Right lobe of liver (tissue), 6 donors: ENCODE results near the gene KRT39. TPM values are rescaled to one million over a fixed set of nuclear protein-coding genes. Genes with fewer than 3 reads are reported as not detected.
A peak's percentile ranks its signal among the peaks of the same experiment; 100 is the strongest.

Source experiments
- ATAC-seq, 4 donors: fragments of 200-7000 bp; cut with Tn5 transposase; one replicate each; pipeline ENCODE4 v1.9.1; 2020; ENCODE audit warnings: mild to moderate bottlenecking in 4 of 4, moderate library complexity in 4 of 4
- DNase-seq, 3 donors: peaks; one replicate each; pipeline ENCODE4 v3.0.0-alpha.2; 2020
- H3K27ac ChIP-seq, 3 donors: fragments of 200-600 bp; one replicate each; pipeline ENCODE4 v1.8.0; 2022
- H3K27me3 ChIP-seq, 2 donors: fragments of 200-600 bp; one replicate each; pipeline ENCODE4 v1.8.0; 2022
- H3K36me3 ChIP-seq, 4 donors: fragments of 200-600 bp; sonication (generic) in 1 of 4; one replicate each; pipeline versions ENCODE4 v1.5.1 to v1.8.0; 2017 to 2022; ENCODE audit warnings: control low read depth in 1 of 4
- H3K4me1 ChIP-seq, 4 donors: fragments of 200-600 bp; sonication (generic) in 1 of 4; one replicate each; pipeline versions ENCODE4 v1.5.1 to v1.8.0; 2017 to 2022; ENCODE audit warnings: control low read depth in 1 of 4
- H3K4me3 ChIP-seq, 3 donors: fragments of 200-600 bp; one replicate each; pipeline ENCODE4 v1.8.0; 2022
- H3K9me3 ChIP-seq, 4 donors: fragments of 200-600 bp; sonication (generic) in 1 of 4; one replicate each; pipeline versions ENCODE4 v1.5.1 to v1.8.0; 2017 to 2022; ENCODE audit warnings: control low read depth in 1 of 4
- POLR2A ChIP-seq: fragments of 450-650 bp; IDR thresholded peaks from one replicate; pipeline ENCODE4 v1.6.1; 2017; ENCODE audit warnings: antibody characterized with exemption, mild to moderate bottlenecking
- WGBS: methylation state at CpG from one replicate; pipeline ENCODE4 v1.1.6; 2018; ENCODE audit warnings: low coverage, low lambda C conversion rate; ENCODE audit not compliant: insufficient coverage; ENCODE audit errors: missing lambda C conversion rate; 5-methylcytosine and 5-hydroxymethylcytosine counted together
- intact Hi-C, 2 donors: fragments of 100-400 bp; cut with DNase I; formaldehyde crosslinking; loops; one replicate each; pipeline versions ENCODE4 v1.11.2 to v1.14.1; 2022
- total RNA-seq, 6 experiments: library from RNA; depleted of rRNA in 2 of 6; stranded (reverse); fragments of >200 nt in 2 of 6; fragmentation: NEBNext Ultra II Directional in 3 of 6; extraction: Animal tissue kit (Norgen Biotek cat#: 25700) in 3 of 6; gene quantifications; one replicate each; pipeline versions ENCODE4 v1.1.0 to v1.2.4, GENCODE V29; 2016 to 2023
- TF ChIP-seq, protein P1 (sequence below), 4 donors: fragments of 200-600 bp in 3 of 4; fragments of 450-650 bp in 1 of 4; IDR thresholded peaks; one replicate each; pipeline versions ENCODE4 v1.5.1 to v1.8.0; 2016 to 2022; ENCODE audit warnings: antibody characterized with exemption in 4 of 4, mild to moderate bottlenecking in 2 of 4
- donor health status: DM: no; HTN: yes; CAD: no.
- donor health status: DM: no; HTN: no; CAD: no.
- donor health status: DM: no; HTN: no; CAD: no.
- donor health status: DM: no; HTN: yes; CAD: no.
- donor health status: DM: no; HTN: yes; CAD: no.

The KRT39 gene
- total RNA-seq, 6 experiments from 2014 or later = not detected

GRCh38 chr17:40916366-40916765 is 50.4 kb downstream of the KRT39 start:
- DNase-seq = no peak
- intact Hi-C loops = loop anchor here in 1 of 2 donors (10.0 kb wide), 1 partner anchor 738 kb away; no protein-coding TSS in a partner anchor
- H3K9me3 ChIP-seq = no peaks in the 10 kb centered on the region
- no peaks in the 10 kb centered on the region for H3K4me1 ChIP-seq
- TF ChIP-seq POLR2A = no peak
- TF ChIP-seq, protein P1, sequence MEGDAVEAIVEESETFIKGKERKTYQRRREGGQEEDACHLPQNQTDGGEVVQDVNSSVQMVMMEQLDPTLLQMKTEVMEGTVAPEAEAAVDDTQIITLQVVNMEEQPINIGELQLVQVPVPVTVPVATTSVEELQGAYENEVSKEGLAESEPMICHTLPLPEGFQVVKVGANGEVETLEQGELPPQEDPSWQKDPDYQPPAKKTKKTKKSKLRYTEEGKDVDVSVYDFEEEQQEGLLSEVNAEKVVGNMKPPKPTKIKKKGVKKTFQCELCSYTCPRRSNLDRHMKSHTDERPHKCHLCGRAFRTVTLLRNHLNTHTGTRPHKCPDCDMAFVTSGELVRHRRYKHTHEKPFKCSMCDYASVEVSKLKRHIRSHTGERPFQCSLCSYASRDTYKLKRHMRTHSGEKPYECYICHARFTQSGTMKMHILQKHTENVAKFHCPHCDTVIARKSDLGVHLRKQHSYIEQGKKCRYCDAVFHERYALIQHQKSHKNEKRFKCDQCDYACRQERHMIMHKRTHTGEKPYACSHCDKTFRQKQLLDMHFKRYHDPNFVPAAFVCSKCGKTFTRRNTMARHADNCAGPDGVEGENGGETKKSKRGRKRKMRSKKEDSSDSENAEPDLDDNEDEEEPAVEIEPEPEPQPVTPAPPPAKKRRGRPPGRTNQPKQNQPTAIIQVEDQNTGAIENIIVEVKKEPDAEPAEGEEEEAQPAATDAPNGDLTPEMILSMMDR (IDR thresholded peaks at IDR 0.05) = no peak
- H3K36me3 ChIP-seq = no peaks in the 10 kb centered on the region
- H3K4me3 ChIP-seq = no peak overlapping the region
- ATAC-seq = no peak
- WGBS = 88% methylated on average over 1 of the region's 1 CpG
- no peaks in the 10 kb centered on the region for H3K27me3 ChIP-seq
- no peak overlapping the region for H3K27ac ChIP-seq

GRCh38 chr17:40915721-40916256 is 51.0 kb downstream of the KRT39 start:
- ATAC-seq (no peak), DNase-seq (no peak)
- H3K4me3 ChIP-seq = no peak overlapping the region
- intact Hi-C loops = loop anchor here in 1 of 2 donors (10.0 kb wide), 1 partner anchor 739 kb away; no protein-coding TSS in a partner anchor
- TF ChIP-seq, protein P1 (IDR thresholded peaks at IDR 0.05) = no peak
- TF ChIP-seq POLR2A = no peak
- no peak overlapping the region for H3K27ac ChIP-seq
- H3K27me3 ChIP-seq = no peaks in the 10 kb centered on the region
- WGBS = 54% methylated on average over 2 of the region's 2 CpGs
- no peaks in the 10 kb centered on the region for H3K4me1 ChIP-seq
- no peaks in the 10 kb centered on the region for H3K9me3 ChIP-seq
- no peaks in the 10 kb centered on the region for H3K36me3 ChIP-seq

GRCh38 chr17:40915199-40915661 is 51.5 kb downstream of the KRT39 start:
- Histone ChIP-seq H3K27ac (no peak overlapping the region), H3K27me3 (no peaks in the 10 kb centered on the region), H3K4me3 (no peak overlapping the region), H3K4me1 (no peaks in the 10 kb centered on the region), H3K36me3 (no peaks in the 10 kb centered on the region), H3K9me3 (no peaks in the 10 kb centered on the region)
- 42% methylated on average over 3 of the region's 3 CpGs for WGBS
- TF ChIP-seq, protein P1 (IDR thresholded peaks at IDR 0.05) = no peak
- no peak for TF ChIP-seq POLR2A
- DNase-seq = no peak
- peak in 1 of 4 donors; percentile 85 for ATAC-seq
- intact Hi-C loops = loop anchor here in 1 of 2 donors (10.0 kb wide), 1 partner anchor 740 kb away; no protein-coding TSS in a partner anchor

- no peak for ATAC-seq
- Histone ChIP-seq H3K27me3 (no peaks in the 10 kb centered on the region), H3K4me3 (no peak overlapping the region), H3K27ac (no peak overlapping the region), H3K36me3 (no peaks in the 10 kb centered on the region), H3K4me1 (no peaks in the 10 kb centered on the region), H3K9me3 (no peaks in the 10 kb centered on the region)
- DNase-seq = no peak
- TF ChIP-seq, protein P1 (IDR thresholded peaks at IDR 0.05) = no peak
- TF ChIP-seq POLR2A = no peak
- intact Hi-C loops = loop anchor here in 1 of 2 donors (10.0 kb wide), 1 partner anchor 741 kb away; no protein-coding TSS in a partner anchor
- 56% methylated on average over 3 of the region's 3 CpGs for WGBS
Measured at GRCh38 chr17:40914075-40914855, 52.5 kb downstream of the KRT39 start.
